Measurements from ENCODE around the gene LY6G6D. TPM values are rescaled to one million over a fixed set of nuclear protein-coding genes. Genes with fewer than 3 reads are reported as not detected.

Gene LY6G6D
- total and polyA plus RNA-seq, 7 experiments from 2014 or later, result not detected

DNA sequence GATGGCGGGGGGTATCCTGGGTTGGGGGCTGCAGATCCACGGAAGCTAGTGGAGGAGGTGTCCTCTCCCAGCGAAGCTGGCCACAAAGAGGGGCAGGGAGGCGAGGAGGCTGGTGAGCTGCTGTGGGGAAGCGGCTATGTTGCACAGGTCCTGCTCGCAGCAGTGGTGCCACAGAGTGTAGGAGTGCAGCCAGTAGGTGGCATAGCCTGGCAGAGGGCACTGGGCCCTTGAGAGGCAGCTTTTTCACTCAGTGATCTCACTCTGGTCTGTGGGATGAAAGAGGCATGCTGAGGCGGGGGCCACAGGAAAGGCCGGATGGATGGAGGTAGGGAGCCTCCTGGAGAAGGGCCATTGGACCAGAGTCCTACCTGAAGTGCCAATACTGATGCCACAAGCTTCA lies 2.9 kb upstream of the LY6G6D start:
- Mint-ChIP-seq H3K36me3 (no peaks in the 10 kb centered on the region), H3K9me3 (peaks cover 0 to 3% (median 0%) of the 10 kb centered on the region in 11 donors), H3K27ac (peak overlapping the region in 3 of 9 donors; percentile 14 to 67 (median 65)), H3K4me1 (peaks cover 4 to 34% (median 21%) of the 10 kb centered on the region in 7 donors), H3K27me3 (peaks cover 0 to 19% (median 0%) of the 10 kb centered on the region in 5 donors), H3K4me3 (no peak overlapping the region)
- Histone ChIP-seq H3K36me3 (ENCODE audit: control insufficient read depth in 2 of 3, insufficient read depth in 3 of 3, low read length in 3 of 3) (no peaks in the 10 kb centered on the region), H3K9me3 (ENCODE audit: control insufficient read depth in 2 of 3, low read length in 3 of 3) (no peaks in the 10 kb centered on the region), H3K4me1 (ENCODE audit: control insufficient read depth in 2 of 2, insufficient read depth in 2 of 2, low read length in 2 of 2) (peaks cover 7% of the 10 kb centered on the region in 2 donors), H3K4me3 (ENCODE audit: low read length) (no peak overlapping the region), H3K27ac (ENCODE audit: low read depth, low read length) (no peak overlapping the region), H3K27me3 (ENCODE audit: control insufficient read depth in 2 of 2, insufficient read depth in 2 of 2, low read length in 2 of 2) (no peaks in the 10 kb centered on the region)
- ChIA-PET POLR2A (interaction anchor here (1.0 kb wide), 1 partner anchor 60 kb away, joined by 3 read pairs; the partner anchor contains the start of gene BAG6), CTCF (interaction anchor here (0.8 to 1.6 kb wide), 3 partner anchors 9 to 31 kb away, joined by 3 to 5 read pairs (median 4); partner anchors contain the start of genes ABHD16A and LY6G5C)
- peak in 2 of 9 donors; percentile 29 to 33 for DNase-seq
- peak; percentile 84 for ATAC-seq
- intact Hi-C loops (cut with micrococcal nuclease), result no loop called here

DNA sequence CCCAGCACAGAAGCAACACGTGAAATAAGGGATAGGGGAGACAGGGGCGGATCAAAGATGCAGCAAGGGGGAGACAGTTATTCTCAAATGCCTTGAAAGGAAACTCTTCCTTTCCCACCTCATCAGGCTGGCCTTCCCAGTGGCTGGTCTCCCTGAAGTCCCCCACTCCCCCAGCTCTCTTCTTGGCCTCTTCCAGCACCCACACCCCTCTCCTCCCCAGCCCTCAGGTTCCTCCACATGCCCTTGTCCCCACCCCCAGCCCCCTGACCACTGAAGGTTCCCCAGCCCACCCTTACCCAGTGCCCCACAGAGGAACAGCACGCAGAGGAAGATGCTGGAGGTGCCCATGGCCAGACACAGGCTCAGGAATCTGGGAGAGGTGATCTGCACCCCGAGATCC lies 1.7 kb upstream of the LY6G6D start:
- Histone ChIP-seq H3K36me3 (ENCODE audit: control insufficient read depth in 2 of 3, insufficient read depth in 3 of 3, low read length in 3 of 3) (no peaks in the 10 kb centered on the region), H3K9me3 (ENCODE audit: control insufficient read depth in 2 of 3, low read length in 3 of 3) (no peaks in the 10 kb centered on the region), H3K27ac (ENCODE audit: low read depth, low read length) (no peak overlapping the region), H3K4me3 (ENCODE audit: low read length) (no peak overlapping the region), H3K4me1 (ENCODE audit: control insufficient read depth in 2 of 2, insufficient read depth in 2 of 2, low read length in 2 of 2) (peaks cover 7% of the 10 kb centered on the region in 2 donors), H3K27me3 (ENCODE audit: control insufficient read depth in 2 of 2, insufficient read depth in 2 of 2, low read length in 2 of 2) (no peaks in the 10 kb centered on the region)
- DNase-seq (no peak), ATAC-seq (no peak)
- Mint-ChIP-seq H3K36me3 (no peaks in the 10 kb centered on the region), H3K4me1 (peaks cover 4 to 34% (median 21%) of the 10 kb centered on the region in 7 donors), H3K27ac (peak overlapping the region in 2 of 9 donors; percentile 2 to 10), H3K4me3 (no peak overlapping the region), H3K9me3 (peaks cover 0 to 3% (median 0%) of the 10 kb centered on the region in 11 donors), H3K27me3 (peaks cover 0 to 17% (median 0%) of the 10 kb centered on the region in 5 donors)
- CTCF ChIA-PET, result interaction anchor here (0.7 kb wide), 1 partner anchor 75 kb away, joined by 3 read pairs; no protein-coding TSS in a partner anchor
- POLR2A ChIA-PET, result interaction anchor here (1.5 to 1.8 kb wide), 2 partner anchors 10 kb away, joined by 4 to 6 read pairs; partner anchors contain the start of genes ABHD16A and MPIG6B
- intact Hi-C loops (cut with micrococcal nuclease), result no loop called here

DNA sequence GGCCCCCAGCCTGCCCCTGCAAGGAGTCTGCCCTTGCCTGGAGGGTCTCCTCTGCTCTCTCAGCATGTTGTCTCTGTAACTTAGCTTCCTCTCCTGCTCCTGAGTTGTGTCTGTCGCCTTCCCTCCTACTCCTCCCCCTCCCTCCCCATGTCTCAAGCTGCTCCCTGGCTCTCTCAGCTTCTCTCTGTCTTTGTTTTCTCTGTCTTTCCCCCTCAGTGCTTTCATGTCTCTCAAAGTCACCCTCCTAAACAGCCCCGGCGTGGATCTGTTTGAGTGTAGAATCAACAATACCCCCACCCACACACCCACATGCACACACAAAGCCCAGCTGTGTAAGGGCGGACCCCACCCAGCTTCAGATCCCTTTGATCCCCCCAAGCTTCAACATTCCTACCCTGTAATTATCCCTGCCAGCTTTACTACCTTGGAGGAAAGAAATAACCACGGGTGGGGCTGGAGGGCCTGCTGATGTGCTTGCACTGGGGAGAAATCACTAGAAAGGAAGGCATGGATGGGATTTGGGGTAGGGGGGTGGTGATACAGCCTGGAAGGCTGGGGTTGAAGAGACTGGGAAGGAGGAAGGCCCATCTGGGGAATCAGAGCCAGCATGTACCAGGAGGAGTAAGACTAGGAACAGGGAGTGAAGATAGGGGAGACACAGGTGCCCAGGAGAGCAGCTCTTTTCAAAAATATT lies 1.0 kb upstream of the LY6G6D start:
- Mint-ChIP-seq H3K36me3 (no peaks in the 10 kb centered on the region), H3K27ac (peak overlapping the region in 6 of 9 donors; percentile 48 to 90 (median 71)), H3K4me1 (peaks cover 4 to 34% (median 21%) of the 10 kb centered on the region in 7 donors), H3K27me3 (peaks cover 0 to 17% (median 0%) of the 10 kb centered on the region in 5 donors), H3K9me3 (peaks cover 0 to 3% (median 0%) of the 10 kb centered on the region in 11 donors), H3K4me3 (no peak overlapping the region)
- ATAC-seq (no peak), DNase-seq (no peak)
- no peaks in the 10 kb centered on the region for H3K36me3 ChIP-seq (ENCODE audit: control insufficient read depth in 2 of 3, insufficient read depth in 3 of 3, low read length in 3 of 3)
- H3K27ac ChIP-seq (ENCODE audit: low read depth, low read length), result no peak overlapping the region
- H3K4me3 ChIP-seq (ENCODE audit: low read length), result no peak overlapping the region
- H3K27me3 ChIP-seq (ENCODE audit: control insufficient read depth in 2 of 2, insufficient read depth in 2 of 2, low read length in 2 of 2), result no peaks in the 10 kb centered on the region
- intact Hi-C loops (cut with micrococcal nuclease), result no loop called here
- ChIA-PET POLR2A (interaction anchor here (0.9 to 1.8 kb wide), 5 partner anchors 8 to 24 kb away, joined by 3 to 6 read pairs (median 4); partner anchors contain the start of genes ABHD16A and MPIG6B), CTCF (interaction anchor here (0.7 to 1.0 kb wide), 3 partner anchors 8 to 76 kb away, joined by 3 to 4 read pairs (median 3); partner anchors contain the start of gene LY6G6F)
- H3K9me3 ChIP-seq (ENCODE audit: control insufficient read depth in 2 of 3, low read length in 3 of 3), result no peaks in the 10 kb centered on the region
- H3K4me1 ChIP-seq (ENCODE audit: control insufficient read depth in 2 of 2, insufficient read depth in 2 of 2, low read length in 2 of 2), result peaks cover 7% of the 10 kb centered on the region in 2 donors

DNA sequence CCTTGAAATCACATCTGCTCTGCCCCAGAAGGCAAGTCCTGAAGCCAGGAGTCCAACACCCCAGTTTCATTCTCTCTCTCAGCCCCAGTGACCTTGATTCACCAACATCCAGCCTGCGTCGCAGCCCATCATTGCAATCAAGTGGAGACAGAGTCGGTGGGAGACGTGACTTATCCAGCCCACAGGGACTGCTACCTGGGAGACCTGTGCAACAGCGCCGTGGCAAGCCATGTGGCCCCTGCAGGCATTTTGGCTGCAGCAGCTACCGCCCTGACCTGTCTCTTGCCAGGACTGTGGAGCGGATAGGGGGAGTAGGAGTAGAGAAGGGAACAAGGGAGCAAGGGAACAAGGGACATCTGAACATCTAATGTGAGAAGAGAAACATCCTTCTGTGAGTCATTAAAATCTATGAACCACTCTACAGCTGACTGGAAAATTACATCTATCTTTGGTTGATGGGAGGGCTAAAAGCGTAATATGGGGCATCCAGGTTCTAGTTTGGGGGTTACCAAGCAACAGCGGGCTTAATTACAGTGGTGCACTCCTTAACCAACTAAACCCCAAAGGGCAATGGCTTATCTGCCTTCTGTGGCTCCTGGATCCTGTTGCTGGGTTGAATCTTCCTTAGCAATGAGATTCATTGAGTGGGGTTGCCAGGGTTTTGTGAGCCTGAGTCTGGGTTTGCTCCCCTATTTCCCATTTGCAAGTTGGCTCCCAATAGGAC lies 2.5 kb downstream of the LY6G6D start:
- POLR2A ChIA-PET, result no interaction called here

DNA sequence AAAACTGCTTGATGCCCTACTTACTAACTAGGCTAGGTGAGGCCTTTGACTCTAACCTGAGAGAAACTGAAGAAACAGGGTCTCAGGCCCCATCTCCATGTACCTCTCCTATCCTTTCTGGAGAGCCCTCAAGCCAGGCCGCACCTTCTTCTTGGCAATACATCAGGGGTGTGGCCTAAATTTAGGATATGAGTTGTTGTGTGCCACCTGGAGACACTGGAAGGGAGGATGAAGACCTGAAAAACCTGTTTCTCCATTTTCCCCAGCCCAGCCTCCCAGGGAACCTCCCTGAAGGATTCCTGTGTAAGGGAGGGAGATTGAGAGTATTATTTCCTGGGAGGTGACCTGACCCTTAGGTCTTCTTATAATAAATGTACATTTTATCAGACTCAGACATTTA lies 3.1 kb downstream of the LY6G6D start:
- H3K4me3 ChIP-seq (ENCODE audit: low read length), result no peak overlapping the region
- H3K9me3 Mint-ChIP-seq, result no peaks in the 10 kb centered on the region
- intact Hi-C loops (cut with micrococcal nuclease), result no loop called here
- H3K4me3 Mint-ChIP-seq, result no peak overlapping the region
- DNase-seq (no peak), ATAC-seq (no peak)
- no peaks in the 10 kb centered on the region for H3K9me3 ChIP-seq (ENCODE audit: control insufficient read depth in 2 of 3, low read length in 3 of 3)
- no peaks in the 10 kb centered on the region for H3K4me1 ChIP-seq (ENCODE audit: control insufficient read depth in 2 of 2, insufficient read depth in 2 of 2, low read length in 2 of 2)
- H3K27ac ChIP-seq (ENCODE audit: low read depth, low read length), result no peak overlapping the region
- H3K27me3 Mint-ChIP-seq, result peaks cover 0 to 11% (median 0%) of the 10 kb centered on the region in 5 donors
- H3K36me3 ChIP-seq (ENCODE audit: control insufficient read depth in 2 of 3, insufficient read depth in 3 of 3, low read length in 3 of 3), result no peaks in the 10 kb centered on the region
- peaks cover under 1 to 12% (median 2%) of the 10 kb centered on the region in 7 donors for H3K4me1 Mint-ChIP-seq
- ChIA-PET POLR2A (no interaction called here), CTCF (no interaction called here)
- H3K27me3 ChIP-seq (ENCODE audit: control insufficient read depth in 2 of 2, insufficient read depth in 2 of 2, low read length in 2 of 2), result no peaks in the 10 kb centered on the region
- H3K36me3 Mint-ChIP-seq, result no peaks in the 10 kb centered on the region
- no peak overlapping the region for H3K27ac Mint-ChIP-seq

More for the DNA sequence above, 2.5 kb downstream of the LY6G6D start:
- Mint-ChIP-seq H3K4me1 (peaks cover 0 to 14% (median under 1%) of the 10 kb centered on the region in 7 donors), H3K36me3 (no peaks in the 10 kb centered on the region), H3K27me3 (peaks cover 0 to 15% (median 0%) of the 10 kb centered on the region in 5 donors), H3K27ac (peak overlapping the region in 2 of 9 donors; percentile 33 to 84), H3K4me3 (no peak overlapping the region), H3K9me3 (no peaks in the 10 kb centered on the region)
- Histone ChIP-seq H3K4me1 (ENCODE audit: control insufficient read depth in 2 of 2, insufficient read depth in 2 of 2, low read length in 2 of 2) (no peaks in the 10 kb centered on the region), H3K27ac (ENCODE audit: low read depth, low read length) (no peak overlapping the region), H3K36me3 (ENCODE audit: control insufficient read depth in 2 of 3, insufficient read depth in 3 of 3, low read length in 3 of 3) (no peaks in the 10 kb centered on the region), H3K27me3 (ENCODE audit: control insufficient read depth in 2 of 2, insufficient read depth in 2 of 2, low read length in 2 of 2) (no peaks in the 10 kb centered on the region), H3K9me3 (ENCODE audit: control insufficient read depth in 2 of 3, low read length in 3 of 3) (no peaks in the 10 kb centered on the region), H3K4me3 (ENCODE audit: low read length) (no peak overlapping the region)
- intact Hi-C loops (cut with micrococcal nuclease), result no loop called here
- ATAC-seq, result no peak
- no peak for DNase-seq
- CTCF ChIA-PET, result no interaction called here

DNA sequence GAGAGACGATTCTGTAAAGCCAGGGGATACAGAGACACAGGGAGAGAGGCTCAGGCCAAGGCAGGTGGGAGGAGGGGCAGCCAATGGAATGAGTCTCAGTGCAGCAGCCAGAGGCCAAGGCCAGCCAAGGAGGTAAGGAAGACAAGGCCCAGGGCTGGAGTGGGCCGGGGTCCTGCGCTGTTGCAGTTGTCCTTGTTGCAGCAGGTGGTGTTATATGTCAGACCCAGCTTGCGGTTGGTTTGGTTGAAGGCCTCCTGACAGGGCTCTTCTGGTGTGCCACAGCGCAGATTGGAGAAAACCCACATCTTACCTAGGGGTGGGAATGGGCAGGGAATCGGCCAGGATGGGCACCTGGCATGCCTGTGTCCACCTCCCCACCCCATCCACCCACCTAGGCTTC lies 3.9 kb downstream of the LY6G6D start:
- H3K4me1 Mint-ChIP-seq, result peaks cover 4 to 14% (median 7%) of the 10 kb centered on the region in 7 donors
- H3K27me3 ChIP-seq (ENCODE audit: control insufficient read depth in 2 of 2, insufficient read depth in 2 of 2, low read length in 2 of 2), result no peaks in the 10 kb centered on the region
- ChIA-PET CTCF (no interaction called here), POLR2A (no interaction called here)
- ATAC-seq (no peak), DNase-seq (no peak)
- no peaks in the 10 kb centered on the region for H3K36me3 Mint-ChIP-seq
- H3K27me3 Mint-ChIP-seq, result peaks cover 0 to 10% (median 0%) of the 10 kb centered on the region in 5 donors
- no peak overlapping the region for H3K4me3 Mint-ChIP-seq
- no peaks in the 10 kb centered on the region for H3K9me3 ChIP-seq (ENCODE audit: control insufficient read depth in 2 of 3, low read length in 3 of 3)
- no peak overlapping the region for H3K27ac ChIP-seq (ENCODE audit: low read depth, low read length)
- intact Hi-C loops (cut with micrococcal nuclease), result no loop called here
- H3K27ac Mint-ChIP-seq, result peak overlapping the region in 1 of 9 donors; percentile 78
- H3K4me1 ChIP-seq (ENCODE audit: control insufficient read depth in 2 of 2, insufficient read depth in 2 of 2, low read length in 2 of 2), result no peaks in the 10 kb centered on the region
- no peaks in the 10 kb centered on the region for H3K36me3 ChIP-seq (ENCODE audit: control insufficient read depth in 2 of 3, insufficient read depth in 3 of 3, low read length in 3 of 3)
- H3K4me3 ChIP-seq (ENCODE audit: low read length), result no peak overlapping the region
- no peaks in the 10 kb centered on the region for H3K9me3 Mint-ChIP-seq

Data from naive thymus-derived CD4-positive, alpha-beta T cell (primary cell).